Hematopoietic multipotent progenitor cell treated with erythropoietin and hydrocortisone succinate and interleukin-3 and kit ligand, for 6 days (in vitro differentiated cells): ENCODE results near the gene TMEM41B.
A peak's percentile ranks its signal among the peaks of the same experiment; 100 is the strongest.
"Not testable (repeated sequence)": the region's sequence is repeated elsewhere in the genome, so short reads cannot be mapped to it uniquely, and the experiment has no call there.

Experiments used
- DNase-seq: peaks from one replicate; pipeline ENCODE4 v3.0.0-alpha.2; 2015

The TMEM41B gene

DNA sequence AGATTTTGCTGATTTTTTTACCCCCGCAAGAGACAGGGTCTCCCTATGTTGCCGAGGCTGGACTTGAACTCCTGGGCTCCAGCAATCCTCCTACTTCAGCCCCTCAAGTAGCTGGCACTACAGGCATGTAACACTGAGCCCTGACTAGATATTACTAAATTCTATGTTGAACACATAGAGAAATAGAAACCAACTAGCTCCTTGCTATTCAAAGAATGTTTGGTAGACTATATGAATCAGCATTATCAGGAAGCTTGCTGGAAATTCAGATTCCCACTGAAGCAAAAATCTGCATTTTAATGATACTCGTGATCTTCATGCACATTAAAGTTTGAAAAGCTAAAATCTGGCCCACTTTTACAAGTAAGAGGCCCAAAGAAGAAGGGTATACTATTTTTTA is 11.9 kb downstream of the TMEM41B start:
- no peak for DNase-seq

DNA sequence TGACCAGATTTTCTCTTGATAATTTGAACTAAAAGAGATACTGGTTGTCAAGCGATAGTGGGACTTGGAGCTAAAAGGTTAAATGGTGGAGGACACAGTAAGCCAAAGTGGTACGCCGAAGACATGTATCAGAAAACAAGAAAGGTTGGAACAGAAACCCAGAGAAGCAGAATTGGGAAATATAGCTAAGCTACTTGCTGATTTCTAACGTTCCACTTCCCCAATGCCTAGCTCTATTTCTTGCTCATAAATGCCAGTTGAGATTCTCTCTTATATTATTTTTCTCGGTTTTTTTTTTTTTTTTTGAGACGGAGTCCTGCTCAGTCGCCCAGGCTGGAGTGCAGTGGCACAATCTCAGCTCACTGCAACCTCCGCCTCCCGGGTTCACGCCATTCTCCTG is 12.7 kb downstream of the TMEM41B start:
- no peak for DNase-seq

DNA sequence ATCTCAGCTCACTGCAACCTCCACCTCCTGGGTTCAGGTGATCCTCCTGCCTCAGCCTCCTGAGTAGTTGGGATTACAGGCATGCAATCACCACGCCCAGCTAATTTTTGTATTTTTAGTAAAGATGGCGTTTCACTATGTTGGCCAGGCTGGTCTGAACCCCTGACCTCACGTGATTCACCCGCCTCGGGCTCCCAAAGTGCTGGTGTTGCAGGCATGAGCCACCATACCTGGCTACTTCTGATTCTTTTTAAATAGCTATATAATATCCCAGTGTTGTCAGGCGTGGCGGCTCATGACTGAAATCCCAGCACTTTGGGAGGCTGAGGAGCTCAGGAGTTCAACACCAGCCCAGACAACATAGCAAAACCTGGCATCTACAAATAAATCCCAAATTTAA is 20.7 kb downstream of the TMEM41B start:
- no peak for DNase-seq

DNA sequence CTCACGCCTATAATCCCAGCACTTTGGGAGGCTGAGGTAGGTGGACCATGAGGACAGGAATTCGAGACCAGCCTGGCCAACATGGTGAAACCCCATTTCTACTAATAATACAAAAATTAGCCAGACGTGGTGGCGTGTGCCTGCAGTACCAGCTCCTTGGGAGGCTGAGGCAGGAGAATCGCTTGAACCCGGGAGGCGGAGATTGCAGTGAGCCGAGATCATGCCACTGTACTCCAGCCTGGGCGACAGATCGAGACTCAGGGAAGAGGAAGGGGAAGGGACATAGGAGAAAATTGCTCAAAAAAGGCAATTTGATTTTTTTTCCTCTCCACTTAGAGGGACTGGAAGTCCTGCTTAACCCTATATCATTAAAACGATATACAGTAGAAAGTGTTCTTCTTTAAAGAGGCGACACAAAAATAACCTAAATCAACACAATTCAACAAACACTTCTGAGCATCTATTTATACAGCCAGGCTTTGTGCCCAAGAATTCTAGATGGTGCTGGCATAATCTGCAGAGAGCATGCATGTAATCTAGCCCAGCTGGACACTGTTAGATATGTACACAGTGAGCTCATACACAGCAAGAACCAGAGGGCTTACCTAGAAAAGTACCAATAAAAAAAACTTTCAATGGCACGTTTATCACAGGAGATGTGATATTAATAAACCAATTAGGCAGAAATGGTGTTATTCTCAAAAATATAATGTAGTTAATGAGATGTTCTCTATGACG is 28.4 kb downstream of the TMEM41B start:
- DNase-seq, result peak; percentile 25

DNA sequence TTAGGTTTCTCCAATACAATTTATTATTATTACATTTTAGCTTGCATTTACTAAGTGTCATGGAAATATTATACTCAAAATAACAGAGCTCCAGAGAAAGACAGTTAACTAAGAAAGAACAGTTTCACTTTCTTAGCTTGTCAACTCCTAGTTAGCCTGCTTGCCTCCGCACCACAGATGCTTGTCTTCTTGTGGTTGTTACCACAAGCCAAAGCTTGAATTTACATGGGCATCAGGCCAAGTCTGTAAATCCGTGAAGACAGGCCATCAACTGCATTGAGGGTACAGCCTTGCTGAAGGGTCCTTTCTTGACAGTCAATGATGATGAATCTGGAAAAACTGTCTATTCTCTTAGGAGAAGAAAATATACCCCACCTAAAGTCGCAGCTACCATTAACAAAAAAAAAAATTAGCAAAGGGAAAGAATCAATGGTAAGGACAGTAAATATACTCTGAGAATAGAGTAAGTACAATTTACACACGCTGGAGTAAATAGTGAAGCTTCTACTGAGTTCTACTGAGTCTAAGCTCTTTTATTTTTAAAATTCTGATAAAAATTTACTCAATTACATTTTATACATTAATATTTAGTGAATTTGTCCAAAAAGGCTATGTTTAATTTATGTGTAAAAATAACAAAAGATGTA is 33.6 kb downstream of the TMEM41B start:
- DNase-seq, result peak; percentile 91

DNA sequence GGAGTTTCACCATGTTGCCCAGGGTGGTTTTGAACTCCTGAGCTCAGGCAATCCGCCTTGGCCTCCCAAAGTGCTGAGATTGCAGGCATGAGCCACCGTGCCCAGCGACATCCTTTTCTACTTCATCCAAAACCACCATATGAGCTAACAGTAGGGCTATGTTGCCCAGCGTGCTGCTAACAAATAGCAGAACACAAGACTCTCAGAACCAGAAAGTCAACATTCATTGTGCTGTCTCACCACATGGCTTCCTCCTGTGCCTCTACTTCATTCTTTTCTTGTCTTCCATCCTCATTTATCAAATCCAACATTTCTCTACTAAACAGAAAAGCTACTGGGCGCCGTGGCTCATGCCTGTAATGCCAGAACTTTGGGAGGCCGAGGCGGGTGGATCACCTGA is 37.2 kb downstream of the TMEM41B start:
- DNase-seq, result no peak

DNA sequence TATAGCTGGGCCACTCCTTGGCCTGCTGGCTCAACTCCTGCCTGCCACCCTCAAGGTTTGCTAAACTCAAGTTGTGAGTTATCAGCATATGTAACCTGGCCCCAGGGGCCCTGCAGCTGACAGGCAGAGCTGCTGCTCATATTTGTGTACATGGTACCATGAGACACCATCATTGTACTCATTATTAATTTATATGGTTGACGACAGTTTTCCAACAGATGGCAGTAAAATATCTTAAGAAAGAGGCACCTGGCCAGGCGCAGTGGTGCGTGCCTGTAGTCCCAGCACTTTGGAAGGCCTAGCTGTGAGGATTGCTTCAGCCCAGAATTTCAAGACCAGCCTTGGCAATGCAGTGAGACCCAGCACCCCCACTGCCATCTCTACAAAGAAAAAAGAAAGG is 37.8 kb downstream of the TMEM41B start:
- peak; percentile 56 for DNase-seq

DNA sequence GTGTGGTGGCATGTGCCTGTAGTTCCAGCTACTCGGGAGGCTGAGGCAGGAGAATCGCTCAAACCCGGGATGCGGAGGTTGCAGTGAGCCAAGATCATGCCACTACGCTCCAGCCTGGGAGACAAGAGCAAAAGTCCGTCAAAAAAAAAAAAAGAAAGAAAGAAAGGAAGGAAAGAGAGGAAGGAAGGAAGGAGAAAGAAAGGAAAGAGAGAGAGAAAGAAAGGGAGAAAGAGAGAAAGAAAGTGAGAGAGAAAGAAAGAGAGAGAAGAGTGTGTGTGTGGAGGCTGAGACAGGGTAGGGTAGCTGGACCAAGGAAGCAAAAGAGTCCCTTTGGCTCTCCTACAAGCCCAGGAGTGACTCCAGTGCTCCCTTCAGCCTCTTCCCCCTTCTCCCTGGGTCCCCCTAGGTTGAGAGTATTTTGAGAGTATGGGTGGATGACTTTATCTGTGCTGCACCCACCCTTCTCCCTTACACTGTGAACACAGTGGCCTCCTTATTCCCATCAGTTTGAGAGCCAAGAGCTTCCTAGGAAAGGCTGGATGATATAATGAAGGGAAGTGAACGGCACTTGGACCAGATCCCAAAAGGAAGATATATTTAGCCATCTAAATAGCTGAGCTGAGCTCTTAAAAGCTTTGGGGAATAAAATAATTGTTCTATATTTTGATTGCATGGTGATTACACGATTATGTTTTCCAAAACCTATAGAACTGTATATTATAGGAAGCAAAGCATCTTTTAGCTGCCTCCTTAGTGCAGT is 39.7 kb downstream of the TMEM41B start:
- no peak for DNase-seq

DNA sequence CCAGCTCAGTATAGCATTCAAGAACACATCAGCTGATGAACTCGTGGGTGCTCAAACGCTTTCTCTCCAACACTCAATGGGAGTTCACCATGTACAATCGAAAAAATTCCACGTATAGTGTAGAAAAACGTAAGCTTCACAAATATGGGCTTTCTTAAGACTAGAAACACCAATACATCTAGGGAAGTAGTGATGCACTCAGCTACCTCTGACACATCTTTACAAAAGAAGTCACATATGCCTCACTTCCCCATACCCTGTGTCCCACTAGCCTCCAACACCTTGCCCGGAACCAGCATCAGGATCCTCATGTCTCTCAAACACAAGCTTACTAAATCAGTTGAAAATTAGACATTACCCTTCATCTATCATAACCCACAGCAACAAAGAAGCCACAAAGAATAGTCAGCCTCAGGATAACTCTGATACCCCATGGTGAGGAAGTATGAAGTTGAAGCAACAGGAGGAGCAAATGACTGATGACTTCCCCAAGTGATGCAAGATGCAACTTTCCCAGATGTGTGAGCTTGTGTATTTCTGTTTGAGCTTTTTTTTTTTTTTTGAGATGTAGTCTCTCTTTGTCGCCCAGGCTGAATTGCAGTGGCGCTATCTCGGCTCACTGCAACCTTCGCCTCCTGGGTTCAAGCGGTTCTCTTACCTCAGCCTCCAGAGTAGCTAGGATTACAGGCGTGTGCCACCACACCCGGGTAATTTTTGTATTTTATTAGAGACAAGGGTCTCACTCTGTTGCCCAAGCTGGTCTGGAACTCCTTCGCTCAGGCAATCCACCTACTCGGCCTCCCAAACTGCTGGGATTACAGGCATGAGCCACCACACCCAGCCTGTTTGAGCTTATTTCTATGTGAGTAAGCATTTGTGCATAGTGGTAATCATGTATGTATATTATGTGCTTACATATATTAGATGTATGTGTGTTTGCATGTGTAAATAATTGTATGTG is 40.7 kb downstream of the TMEM41B start:
- peak; percentile 45 for DNase-seq

DNA sequence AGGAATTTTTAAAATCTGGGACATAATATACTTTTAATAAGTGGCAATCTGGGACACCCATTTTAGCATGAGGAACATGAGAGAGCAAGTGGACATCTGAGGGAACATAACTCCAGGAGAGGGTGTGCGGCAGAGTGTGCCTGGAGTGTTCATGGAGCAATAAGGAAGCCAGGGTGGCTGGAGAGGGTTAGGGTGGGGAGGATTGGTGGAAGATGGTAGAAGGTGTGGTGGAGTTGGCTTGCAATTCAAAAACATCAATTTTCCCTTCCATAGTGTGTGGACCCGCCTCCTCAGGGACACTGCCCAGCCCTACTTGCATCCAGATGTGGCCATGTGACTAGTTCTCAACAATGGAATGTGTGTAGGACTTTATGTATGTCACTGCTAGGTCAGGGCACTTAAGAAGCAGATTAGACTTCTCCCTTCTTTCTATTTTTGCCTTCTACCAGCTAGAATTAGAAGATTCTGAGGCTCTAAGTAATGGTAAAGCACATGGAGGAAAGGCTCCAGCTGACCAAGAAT is 44.8 kb downstream of the TMEM41B start:
- no peak for DNase-seq

DNA sequence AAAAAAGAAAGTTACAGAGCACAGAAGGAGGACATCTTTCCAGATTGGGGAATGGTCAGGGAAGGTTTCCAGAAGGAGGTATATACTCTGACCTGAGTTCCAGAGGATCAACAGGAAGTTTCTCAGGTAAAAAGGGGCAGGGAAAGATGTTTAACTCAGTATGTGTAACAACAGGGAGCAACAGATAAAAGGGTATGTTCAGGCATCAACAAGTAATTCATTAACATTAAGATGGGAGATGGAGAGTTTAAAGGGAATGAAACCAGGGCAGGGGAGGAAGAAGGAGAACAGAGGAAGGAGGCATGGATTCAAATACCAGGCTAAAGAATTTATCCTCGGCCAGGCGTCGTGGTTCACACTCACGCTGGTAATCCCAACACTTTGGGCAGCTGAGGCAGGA is 46.7 kb downstream of the TMEM41B start:
- DNase-seq, result no peak

DNA sequence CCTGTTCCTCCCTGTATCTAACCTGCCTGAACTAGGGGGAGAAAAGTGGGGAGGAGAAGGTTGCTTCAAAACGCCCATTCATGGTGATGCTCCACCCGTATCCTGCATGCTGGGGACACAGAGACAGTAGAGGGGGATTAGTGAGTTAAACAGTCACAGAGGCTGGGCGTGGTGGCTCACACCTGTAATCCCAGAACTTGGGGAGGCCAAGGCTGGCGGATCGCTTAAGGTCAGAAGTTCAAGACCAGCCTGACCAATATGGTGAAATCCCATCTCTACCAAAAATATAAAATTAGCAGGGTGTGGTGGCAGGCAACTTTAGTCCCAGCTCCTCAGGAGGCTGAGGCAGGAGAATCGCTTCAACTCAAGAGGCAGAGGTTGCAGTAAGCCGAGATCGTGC is 47.5 kb downstream of the TMEM41B start:
- no peak for DNase-seq

DNA sequence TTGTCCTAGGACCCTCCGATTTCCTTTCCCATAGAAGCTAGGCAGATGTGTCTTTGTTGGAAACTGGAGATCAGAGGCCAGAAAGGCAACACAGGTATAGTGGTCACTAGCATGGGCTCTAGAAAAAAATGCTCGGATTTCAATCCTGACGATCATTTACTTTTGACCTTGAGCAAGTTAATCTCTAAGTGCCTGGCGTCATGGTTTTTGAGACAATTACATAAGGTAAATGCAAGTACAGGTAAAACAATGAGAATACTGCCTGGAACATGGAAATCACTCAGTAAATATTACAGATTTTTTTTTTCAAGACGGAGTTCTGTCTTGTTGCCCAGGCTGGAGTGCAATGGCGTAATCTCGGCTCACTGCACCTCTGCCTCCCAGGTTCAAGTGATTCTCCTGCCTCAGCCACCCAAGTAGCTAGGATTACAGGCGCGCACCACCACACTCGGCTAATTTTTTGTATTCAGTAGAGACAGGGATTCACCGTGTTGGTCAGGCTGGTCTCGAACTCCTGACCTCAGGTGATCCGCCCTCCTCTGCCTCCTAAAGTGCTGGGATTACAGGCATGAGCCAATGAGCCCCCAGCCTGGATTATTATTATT is 48.2 kb downstream of the TMEM41B start:
- no peak for DNase-seq

DNA sequence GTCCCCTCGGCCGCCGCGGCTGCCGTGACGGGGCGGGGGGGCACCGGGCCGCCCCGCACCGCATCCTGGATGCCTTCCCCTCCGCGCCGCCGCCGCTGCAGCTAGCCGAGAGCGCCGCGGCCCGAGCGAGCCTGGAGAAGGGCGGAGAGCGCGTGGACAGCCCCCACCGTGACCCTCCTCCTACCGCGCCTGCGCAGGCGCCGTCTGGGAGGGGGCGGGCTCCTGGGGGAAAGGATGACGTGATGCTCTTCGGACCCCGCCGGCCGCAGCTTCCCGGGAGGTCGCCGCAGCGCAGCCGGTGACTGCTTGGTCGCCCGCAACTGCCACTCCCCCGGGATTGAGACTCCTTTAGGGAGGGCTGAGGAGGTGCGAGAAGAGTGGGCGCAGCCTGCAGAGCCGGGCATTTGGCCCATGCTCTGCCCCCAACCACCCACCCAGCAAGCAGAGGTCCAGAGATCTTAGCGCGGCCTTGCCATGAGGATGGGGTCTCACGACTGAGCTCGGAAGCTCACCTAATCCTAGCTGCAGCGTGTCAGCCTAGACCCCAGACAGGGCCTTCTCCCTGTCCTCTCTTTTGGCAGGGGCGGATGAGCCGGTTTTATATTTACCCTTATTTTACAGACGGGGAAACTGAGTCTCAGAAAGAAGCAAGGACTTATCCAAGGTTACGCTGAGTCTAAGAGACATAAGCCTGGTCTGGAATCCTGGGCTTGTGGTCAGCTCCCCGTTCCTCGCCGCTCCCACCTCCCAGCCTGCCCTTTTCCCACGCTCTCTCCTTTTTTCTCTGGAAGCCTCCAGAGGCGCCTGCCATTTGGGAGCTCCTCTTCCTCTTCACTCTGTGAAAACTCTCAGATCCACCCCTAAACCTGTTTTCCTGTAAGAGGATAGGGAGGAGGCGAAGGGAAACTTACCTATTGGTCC is 48.9 kb downstream of the TMEM41B start, which contains the start of gene DENND5A:
Gene DENND5A, minus strand, starts transcription at position 140 of the 921 bp plus-strand sequence. CDS start 281 bp downstream, outside the sequence.
- DNase-seq, result peak; percentile 75

DNA sequence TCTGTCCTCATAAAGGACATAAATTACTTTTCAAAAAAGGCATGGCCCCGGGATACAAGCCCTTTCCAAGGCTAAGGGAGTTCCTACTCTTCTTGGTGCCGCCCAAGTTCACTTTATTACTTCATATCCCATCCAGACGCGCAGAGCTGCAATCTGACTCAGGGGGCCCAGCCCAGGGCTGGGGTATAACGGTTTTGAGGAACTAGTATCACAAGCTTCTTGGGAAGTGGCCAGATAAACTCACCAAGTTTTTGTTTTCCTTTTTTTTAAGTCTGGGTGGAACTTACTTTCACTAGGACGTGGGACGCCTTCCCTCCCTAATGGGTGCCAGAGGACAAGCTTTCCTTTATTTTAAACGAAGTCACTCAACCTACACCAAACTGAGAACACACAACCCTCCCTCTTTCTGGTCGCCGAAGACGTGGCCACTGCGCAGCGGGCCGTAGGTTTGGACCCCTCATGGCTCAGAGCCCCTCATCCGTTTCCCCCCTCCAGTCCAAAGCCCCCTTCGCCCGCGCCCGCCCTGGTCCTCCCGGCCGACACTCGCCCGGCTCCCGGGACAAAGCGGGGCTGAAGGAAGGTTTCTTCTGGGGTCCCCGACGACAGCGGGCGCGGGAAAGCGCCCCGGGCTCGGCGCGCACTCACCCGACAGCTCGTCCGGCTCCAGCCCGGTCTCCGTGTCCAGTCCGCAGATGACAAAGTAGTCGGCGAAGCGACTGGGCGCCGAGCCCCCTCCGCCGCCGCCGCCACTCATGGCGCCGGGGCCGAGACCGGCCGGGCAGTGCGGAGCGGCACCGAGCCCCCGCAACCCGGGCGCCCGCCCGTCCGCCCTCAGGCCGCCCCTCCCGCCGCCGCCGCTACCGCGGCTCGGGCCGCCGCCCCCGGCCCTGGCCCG is 49.8 kb downstream of the TMEM41B start:
- peak; percentile 81 for DNase-seq

DNA sequence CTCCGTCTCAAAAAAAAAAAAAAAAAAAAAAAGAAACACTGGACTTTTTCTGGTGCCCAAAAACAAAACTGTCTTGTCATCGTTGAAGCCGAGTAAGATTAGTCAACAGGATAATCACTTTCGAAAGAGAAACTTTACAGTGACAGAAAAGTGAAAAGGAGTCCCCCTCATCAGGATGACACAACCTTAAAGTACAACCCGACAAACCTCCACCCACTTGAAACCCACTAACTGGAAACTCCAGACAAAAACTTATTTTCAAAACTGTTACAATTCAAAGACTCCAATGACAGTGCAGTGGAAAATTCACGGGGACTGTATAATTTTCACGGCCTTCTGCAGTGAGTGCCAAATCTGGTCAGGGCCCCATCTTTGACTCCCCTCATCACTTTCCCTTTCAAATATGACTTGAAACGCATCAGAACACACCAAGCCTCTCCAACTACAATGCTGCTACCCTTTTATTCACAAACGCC is 50.5 kb downstream of the TMEM41B start:
- DNase-seq, result peak; percentile 65

DNA sequence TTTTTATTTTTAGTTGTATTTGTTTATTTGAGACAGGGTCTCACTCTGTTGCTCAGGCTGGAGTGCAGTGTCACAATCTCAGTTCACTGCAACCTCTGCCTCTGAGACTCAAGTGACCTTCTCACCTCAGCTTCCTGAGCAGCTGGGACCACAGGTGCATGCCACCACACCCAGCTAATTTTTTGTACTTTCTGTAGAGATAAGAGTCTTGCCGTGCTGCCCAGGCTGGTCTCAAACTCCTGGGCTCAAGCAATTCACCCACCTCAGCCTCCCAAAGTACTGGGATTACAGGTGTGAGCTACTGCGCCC is 53.6 kb downstream of the TMEM41B start:
- not testable (repeated sequence) for DNase-seq

DNA sequence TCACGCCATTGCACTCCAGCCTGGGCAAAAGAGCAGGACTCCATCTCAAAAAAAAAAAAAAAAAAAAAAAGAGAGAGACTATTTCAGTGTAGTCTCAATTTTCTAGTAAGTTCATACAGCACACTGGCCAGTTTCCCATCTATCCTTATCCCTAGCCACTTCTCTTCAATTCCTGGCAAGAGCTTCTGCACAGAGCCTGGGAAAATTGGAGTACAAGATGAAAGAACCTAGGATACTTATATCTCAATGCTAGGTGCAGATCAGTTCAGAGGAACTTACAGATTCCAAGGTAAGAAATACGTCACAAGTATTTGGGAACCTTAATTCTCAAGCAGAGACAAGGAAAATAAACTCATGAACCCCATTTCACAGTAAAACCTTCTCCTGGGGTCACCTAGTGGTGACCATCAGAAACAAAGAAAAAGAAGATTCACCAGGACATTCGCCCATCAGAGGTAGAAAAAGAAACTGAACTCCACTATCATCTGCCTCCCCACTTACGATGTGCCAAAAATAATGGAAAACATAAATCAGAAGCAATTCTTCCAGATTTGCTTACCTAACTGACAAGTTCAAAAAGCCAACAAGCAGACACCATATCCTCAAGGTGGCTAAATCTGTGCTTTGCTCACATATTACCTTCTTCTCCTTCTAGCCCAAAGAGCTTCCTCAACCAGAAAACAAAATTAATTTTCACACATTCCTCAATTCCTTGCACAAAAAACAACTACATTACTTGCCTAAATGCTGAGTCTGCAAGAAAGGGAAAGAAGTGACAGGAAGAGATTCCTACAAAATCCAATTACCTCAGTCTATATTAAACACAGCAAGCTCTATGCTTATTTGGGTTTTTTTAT is 54.2 kb downstream of the TMEM41B start:
- DNase-seq, result no peak

DNA sequence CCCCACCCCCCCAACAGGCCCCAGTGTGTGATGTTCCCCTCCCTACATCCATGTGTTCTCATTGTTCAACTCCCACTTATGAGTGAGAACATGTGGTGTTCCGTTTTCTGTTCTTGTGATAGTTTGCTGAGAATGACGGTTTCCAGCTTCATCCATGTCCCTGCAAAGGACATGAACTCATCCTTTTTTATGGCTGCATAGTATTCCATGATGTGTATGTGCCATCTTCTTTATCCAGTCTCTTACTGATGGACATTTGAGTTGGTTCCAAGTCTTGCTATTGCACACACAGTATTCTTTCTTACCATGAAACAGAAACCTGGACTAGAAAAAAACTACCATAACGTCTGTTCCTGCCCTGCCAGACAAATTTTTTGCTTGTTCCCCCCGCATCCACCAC is 56.1 kb downstream of the TMEM41B start:
- DNase-seq, result not testable (repeated sequence)
